Ovary (tissue), 3 donors: Measurements from ENCODE around the gene ALDH2.

ENCODE experiments used
- CTCF ChIP-seq, 3 donors: fragments of 450-650 bp in 2 of 3; fragments of 200-600 bp in 1 of 3; IDR thresholded peaks; one replicate each; pipeline versions ENCODE4 v1.5.1 to v1.8.0; 2016 to 2022; ENCODE audit warnings: antibody characterized with exemption in 3 of 3, mild to moderate bottlenecking in 1 of 3
- POLR2A ChIP-seq: fragments of 450-650 bp; IDR thresholded peaks from one replicate; pipeline ENCODE4 v1.6.1; 2017; ENCODE audit warnings: antibody characterized with exemption, mild to moderate bottlenecking, moderate library complexity
- donor health status: DM: no; HTN: no; CAD: no.

- TF ChIP-seq POLR2A (no peak), CTCF (IDR thresholded peaks at IDR 0.05) (no peak)
These were observed 36.4 kb downstream of the ALDH2 start for GRCh38 chr12:111803038-111803626.
